ENCODE results near the gene EFCAB11.

The EFCAB11 gene

GRCh38 chr14:89956661-89957009, 2.1 kb upstream of the EFCAB11 start:
- no peak for DNase-seq

DNA sequence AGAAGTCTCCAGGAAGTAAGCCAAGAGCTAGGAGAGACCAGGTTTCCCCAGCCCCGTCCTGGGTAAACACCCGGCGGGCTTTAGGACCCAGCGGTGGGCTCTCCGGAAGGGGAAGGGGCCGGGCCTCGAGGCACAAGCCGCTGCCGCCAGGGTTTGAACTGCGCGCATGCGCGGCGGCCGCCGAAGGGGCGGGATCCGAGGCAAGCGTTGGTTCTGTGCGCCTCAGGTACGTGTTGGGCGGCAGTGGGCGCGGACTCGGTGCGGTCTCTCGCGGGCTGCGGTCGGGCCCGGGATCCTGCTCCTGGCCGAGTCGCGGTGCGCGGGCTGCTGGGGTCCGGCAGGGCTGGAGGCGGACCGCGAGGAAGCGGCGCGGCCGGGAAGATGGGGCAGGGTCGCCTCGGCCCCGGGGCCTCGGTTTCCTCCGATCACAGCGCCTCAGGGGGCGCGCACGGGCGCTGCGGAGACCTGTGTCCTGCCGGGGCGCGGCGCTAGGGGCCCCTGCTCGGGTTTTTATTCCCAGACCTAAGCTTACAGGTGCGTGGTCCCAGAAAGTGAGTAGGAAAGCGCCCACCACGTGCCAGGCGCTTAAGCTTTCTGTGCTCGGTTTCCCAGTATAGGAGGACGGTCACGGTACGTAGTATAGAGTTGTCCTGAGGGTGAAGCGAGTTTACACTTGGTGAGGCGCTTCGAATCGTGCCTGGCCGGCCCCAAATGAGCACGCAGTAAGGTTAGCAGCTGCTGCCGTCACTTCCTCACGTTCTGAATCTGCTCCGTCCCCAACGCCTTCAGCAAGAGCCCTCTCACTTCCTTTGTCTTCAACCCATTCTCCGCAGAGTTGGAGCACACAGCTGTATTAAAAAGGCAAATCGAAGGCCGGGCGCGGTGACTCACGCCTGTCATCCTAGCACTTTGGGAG, 1.5 kb upstream of the EFCAB11 start, which contains the start of gene TDP1:
TDP1 (plus strand) TSS at position 183 of the 916 bp plus-strand sequence. CDS start 7,188 bp downstream, outside the sequence.
- DNase-seq = peak; percentile 97

- DNase-seq = no peak
Observed at GRCh38 chr14:89955022-89955744, 653 bp upstream of the EFCAB11 start.

DNA sequence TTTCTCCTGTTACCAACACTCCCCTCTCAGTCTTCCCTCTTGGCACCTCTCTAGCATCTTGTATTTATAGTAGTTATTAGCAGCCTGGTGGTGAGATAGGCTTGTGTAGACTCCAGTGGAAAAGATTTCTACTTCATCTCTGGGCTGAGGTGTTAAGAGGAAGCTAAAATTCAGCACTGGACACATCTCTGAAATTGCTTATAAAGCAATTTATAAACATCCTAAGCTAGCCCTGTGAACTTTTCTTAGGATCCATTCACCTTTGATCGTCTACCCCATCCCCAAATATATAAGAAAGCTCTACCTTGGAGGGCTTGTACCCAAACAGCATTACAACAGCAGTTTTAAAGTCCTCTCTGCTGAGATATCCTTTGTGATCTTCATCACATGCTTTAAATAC, 928 bp downstream of the EFCAB11 start:
- no peak for DNase-seq

DNA sequence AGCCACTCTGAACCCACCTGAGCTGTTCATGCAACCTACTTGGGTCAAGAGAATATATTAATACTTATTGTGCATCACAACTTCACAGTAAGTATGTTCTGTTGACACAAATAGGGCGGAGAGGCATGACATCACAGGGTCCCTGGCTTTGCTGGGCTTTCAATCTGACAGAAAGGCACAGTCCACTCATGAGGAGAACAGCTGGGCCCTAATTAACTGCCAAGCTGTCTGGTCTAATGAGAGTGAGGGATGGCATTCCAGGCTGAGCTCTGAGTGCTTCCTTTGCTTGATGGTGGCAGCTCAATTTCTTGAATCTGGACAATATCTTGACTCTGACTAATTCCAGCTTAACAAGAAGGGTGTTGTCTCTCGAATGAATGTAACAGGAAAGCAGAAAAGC, 2.0 kb downstream of the EFCAB11 start:
- DNase-seq = no peak

DNA sequence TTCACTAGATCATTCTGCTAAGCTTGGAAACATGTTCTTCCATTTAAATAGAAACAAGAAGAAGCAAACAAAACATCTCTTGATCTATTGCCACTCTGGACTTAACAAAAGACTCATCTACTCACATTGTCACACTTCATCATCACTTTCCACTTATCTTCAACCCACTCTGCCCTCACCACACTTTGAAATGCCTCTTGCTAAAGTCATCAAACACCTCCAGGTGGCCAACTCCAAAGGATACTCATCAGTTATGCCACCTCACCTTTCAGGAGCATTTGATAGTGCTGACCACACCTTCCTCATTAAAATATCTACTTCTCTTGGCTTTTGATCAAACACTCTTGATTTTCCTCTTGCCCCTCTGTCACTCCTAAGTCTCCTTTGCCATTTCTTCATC, 7.2 kb downstream of the EFCAB11 start:
- DNase-seq = no peak

DNA sequence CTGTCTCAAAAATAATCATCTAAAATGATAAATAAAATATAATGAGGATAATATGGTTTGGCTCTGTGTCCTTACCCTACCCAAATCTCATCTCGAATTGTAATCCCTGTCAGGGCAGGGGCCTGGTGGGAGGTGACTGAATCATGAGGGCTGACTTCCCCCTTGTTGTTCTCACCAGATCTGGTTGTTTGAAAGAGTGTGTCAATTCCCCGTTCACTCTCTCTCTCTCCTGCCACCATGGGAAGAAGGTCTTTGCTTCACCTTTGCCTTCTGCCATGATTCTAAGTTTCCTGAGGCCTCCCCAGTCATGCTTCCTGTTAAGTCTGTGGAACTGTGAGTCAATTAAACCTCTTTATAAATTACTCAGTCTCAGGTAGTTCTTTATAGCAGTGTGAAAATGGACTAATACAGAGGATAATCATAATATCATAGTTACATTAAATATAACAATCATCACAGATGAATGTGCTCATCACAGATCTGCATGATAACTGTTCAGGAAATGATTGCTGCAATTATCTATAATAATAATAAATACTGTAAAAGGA, 12.6 kb downstream of the EFCAB11 start:
- DNase-seq = no peak

DNA sequence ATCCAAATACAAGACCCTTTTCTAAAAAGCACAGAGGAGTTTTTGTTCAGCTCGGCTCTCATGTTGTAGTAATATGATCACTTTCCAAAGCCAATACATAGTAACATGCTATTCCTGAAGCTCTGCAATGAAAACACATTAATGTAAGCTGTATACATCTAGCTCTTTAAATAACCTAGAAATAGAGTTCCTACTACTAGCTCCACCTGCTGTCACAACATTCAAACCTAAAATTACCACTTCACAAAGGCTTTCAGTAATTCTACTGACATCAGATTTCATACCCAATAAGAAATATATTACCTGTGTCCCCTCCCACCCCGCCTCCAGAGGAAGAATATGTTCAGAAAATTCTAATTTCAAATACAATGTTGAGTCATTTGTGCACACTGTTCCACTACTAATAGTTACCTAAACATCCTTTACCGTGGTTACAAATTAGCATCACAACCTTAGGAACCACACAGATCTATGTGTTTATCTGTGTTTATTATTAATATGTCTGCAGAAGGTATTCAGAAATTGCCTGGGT, 17.8 kb downstream of the EFCAB11 start:
- DNase-seq = no peak

GRCh38 chr14:89933002-89933401, 21.5 kb downstream of the EFCAB11 start:
- no peak for DNase-seq

GRCh38 chr14:89927186-89927865, 27.2 kb downstream of the EFCAB11 start:
- DNase-seq = no peak

- no peak for DNase-seq
Observed at GRCh38 chr14:89926694-89927093, 27.8 kb downstream of the EFCAB11 start.

DNA sequence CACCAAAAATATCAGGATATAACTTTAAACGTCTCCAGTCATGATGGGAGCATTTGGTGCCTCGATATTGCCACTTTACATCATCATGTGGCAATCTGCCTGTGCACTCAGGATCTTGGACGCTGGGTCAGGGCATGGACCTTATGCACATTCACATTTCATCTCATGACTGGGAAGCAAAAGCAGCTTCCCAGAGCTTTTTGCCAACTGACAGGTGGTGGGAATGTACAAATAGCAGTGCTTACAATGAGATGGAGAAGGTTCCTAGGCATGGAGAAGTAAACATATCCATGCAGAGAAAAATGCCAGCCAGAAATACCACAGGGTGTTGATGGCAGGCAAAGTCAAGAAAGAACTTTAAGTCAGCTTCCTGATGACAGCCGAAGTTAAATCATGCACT, 30.3 kb downstream of the EFCAB11 start:
- DNase-seq = no peak

DNA sequence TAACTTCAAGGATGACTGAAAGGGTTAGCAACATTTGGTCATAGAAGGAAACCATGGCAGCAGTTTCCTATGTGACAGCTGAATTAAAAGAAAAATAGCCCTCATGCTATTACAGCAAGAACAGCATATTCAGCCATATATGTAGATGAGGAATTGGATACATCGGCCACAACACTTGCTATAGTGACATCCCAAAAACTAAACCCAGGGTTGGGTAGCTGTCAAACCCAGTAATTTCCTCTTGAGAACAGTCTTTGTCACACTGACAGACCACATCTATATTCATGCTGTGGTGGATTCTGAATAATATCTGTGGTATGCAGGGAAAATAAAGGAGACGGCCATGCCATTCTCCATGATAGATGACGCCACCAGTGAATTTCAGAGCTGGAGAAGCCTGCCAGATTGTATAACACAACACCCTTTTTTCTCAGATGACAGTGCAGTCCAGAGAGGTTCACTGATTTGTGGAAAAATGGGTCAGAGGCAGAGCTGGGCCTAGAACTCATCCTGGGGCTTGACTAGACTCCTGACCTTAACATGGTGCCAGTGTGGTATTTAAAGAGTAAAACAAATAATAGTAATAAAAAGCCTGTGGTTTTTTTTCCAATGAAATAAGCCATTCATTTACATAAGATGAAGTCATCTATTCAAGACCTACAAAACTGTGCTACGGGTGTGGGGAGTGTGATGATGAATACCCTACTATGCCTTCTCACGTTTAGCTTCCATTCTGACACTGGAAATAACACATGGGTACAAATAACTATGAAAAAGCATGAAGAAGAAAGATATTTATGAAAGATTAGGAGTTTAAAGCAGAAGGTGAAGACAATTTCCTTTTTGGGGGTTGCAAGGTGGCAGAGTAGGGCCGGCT, 32.3 kb downstream of the EFCAB11 start:
- no peak for DNase-seq

GRCh38 chr14:89921346-89921745, 33.2 kb downstream of the EFCAB11 start:
- DNase-seq = no peak

DNA sequence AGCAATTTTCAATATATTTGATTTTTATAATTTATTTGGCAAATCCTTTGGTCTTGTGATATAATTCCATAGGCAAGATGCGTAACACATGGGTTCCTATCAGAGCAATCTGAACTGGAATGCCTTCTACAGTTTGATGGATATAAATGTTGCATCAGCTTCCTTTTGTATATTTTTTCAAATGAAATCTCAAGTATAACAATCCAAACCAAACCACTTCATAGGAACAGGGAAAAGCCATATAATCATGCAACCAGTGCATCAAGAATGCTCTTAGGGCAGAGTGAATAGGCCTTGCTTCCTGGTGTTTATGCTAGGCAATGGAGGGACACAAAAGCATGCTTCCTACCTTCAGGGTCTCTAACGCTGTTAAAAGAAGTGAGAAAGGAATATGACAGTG, 34.5 kb downstream of the EFCAB11 start:
- no peak for DNase-seq

DNA sequence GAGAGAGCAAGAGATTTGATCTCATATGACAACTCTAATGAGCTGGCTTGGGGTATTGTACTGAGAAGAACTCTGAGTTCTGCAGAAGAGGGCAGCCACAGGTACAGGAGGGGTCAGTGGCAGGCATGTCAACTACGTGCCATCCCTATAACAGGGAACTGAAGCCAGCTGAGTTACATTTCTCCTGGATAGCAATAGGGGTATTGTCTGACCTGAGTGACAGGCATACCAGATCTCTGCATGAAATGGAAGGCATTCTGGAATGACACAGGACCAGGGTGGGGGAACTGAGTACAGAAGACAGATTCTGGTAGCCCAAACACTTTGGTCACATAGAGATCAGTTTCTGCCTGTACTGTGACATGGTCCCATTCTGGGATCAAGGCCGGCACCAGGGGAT, 35.8 kb downstream of the EFCAB11 start:
- DNase-seq = no peak

DNA sequence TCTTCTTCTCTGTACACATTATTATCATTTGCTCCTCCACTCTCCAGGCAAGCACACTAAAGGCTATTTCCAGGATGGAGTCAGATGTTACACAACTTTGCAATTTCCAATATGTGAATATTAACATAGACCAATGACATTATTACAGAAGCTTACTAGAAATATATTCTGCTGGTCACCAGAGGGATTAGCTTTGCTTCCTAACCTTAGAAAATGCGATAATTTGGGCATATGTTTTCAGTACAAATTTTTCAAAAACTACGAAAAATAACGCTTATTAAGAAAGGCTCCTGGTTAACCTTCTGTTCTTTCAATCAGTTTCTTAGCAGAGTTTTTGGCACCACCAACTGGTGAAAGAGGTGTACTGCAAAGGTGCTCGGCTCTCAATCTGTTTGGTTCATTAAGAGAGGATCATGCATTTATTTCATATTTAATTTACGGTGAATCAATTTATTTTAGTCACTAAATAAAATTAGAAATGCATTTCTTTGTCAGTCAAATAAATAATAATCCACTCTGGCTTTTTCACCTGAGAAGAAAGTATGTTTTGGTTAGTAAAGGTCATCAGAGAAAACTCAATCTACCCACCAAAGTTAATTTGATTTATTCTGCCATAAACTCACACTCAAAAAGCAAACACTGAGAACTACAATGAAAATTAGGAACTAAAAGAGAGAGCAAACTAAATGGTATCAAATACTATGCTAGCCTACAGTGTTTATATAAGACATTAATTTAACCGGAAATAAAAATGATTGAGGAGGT, 39.2 kb downstream of the EFCAB11 start:
- peak; percentile 73 for DNase-seq

DNA sequence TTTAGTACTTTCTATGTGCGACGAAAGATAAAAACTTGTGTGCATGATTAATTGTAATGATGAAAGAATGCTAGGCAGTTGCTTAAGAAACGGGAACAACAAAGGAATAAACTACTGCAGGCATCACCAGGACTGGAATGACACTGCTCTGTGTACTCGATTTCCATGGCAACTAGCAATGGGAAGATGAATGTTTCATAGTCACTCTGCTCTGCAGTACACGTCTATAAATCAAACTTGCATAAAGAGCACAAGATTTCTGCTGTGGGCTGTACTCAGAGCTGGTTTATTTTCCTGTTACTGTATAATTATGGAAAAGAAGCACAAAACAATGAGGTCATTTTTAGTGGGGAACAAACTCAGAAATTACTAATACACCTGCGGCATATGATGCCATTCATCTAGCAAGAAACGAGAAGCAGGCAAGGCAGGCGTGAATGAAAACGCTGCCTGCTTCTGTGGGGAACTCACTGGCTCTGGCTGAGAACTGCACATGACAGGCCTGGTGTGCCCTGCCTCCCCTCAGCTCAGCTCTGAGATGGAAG, 41.8 kb downstream of the EFCAB11 start:
- peak; percentile 3 for DNase-seq

- DNase-seq = no peak
Observed at GRCh38 chr14:89912221-89912620, 42.3 kb downstream of the EFCAB11 start.

- DNase-seq = no peak
Observed at GRCh38 chr14:89911010-89911919, 43.3 kb downstream of the EFCAB11 start.

Data from CD4-positive, alpha-beta T cell treated with Interleukin-10 for 1 hour (primary cell).